Esophagus squamous epithelium (tissue), 5 donors: Measurements from ENCODE around the gene NRXN3. TPM values are rescaled to one million over a fixed set of nuclear protein-coding genes. Genes with fewer than 3 reads are reported as not detected.

ENCODE experiments used
- DNase-seq: peaks from one replicate; lab custom pipeline; 2025; lab: John Stamatoyannopoulos, UW
- H3K27ac ChIP-seq, 4 donors: fragments of 200-600 bp; sonication (generic); one replicate each; pipeline ENCODE4 v1.5.1; 2016 to 2019; ENCODE audit warnings: mild to moderate bottlenecking in 1 of 4
- H3K27me3 ChIP-seq, 4 donors: fragments of 200-600 bp; sonication (generic); 1 replicate in 3 of 4; 2 replicates in 1 of 4; pipeline versions ENCODE4 v1.5.1 to v1.6.0; 2017 to 2021; ENCODE audit warnings: antibody characterized with exemption in 1 of 4
- H3K36me3 ChIP-seq, 3 donors: fragments of 200-600 bp; sonication (generic); one replicate each; pipeline ENCODE4 v1.5.1; 2016 to 2019
- H3K4me1 ChIP-seq, 3 donors: fragments of 200-600 bp; sonication (generic); one replicate each; pipeline ENCODE4 v1.5.1; 2017 to 2019
- H3K4me3 ChIP-seq, 4 donors: fragments of 200-600 bp; sonication (generic); 1 replicate in 3 of 4; 2 replicates in 1 of 4; pipeline ENCODE4 v1.5.1; 2016 to 2019; ENCODE audit warnings: mild to moderate bottlenecking in 2 of 4, moderate library complexity in 1 of 4
- H3K9me3 ChIP-seq, 3 donors: fragments of 200-600 bp; sonication (generic); one replicate each; pipeline ENCODE4 v1.5.1; 2016 to 2019
- CTCF ChIP-seq, 6 experiments: fragments of 450-650 bp in 4 of 6; fragments of 200-600 bp in 2 of 6; sonication (generic) in 2 of 6; IDR thresholded peaks; one replicate each; pipeline ENCODE4 v1.5.1; 2016 to 2019; ENCODE audit warnings: antibody characterized with exemption in 6 of 6, mild to moderate bottlenecking in 4 of 6, moderate library complexity in 4 of 6
- POLR2A ChIP-seq, 4 donors: fragments of 450-650 bp; IDR thresholded peaks; one replicate each; pipeline ENCODE4 v1.6.1; 2017; ENCODE audit warnings: antibody characterized with exemption in 4 of 4, mild to moderate bottlenecking in 4 of 4, moderate library complexity in 3 of 4
- WGBS, 2 donors: methylation state at CpG; one replicate each; pipeline ENCODE4 v1.1.5; 2018; 5-methylcytosine and 5-hydroxymethylcytosine counted together
- intact Hi-C: fragments of 100-400 bp; cut with DNase I; formaldehyde crosslinking; loops from one replicate; pipeline ENCODE4 v1.15.0; 2022
- total RNA-seq, 4 donors: library from RNA; depleted of rRNA; stranded (reverse); fragments of >200 nt; gene quantifications; one replicate each; pipeline ENCODE4 v1.1.0, GENCODE V29; 2016
- donor health status: DM: yes; HTN: yes; CAD: no.

Gene NRXN3
- total RNA-seq, 4 donors from 2014 or later, result 0.30 to 15.8 (median 1.5) TPM

GRCh38 chr14:79093531-79093930 is 923.4 kb downstream of the NRXN3 start:
- Histone ChIP-seq H3K4me3 (no peak overlapping the region), H3K27ac (no peak overlapping the region), H3K27me3 (no peaks in the 10 kb centered on the region), H3K9me3 (no peaks in the 10 kb centered on the region), H3K4me1 (no peaks in the 10 kb centered on the region), H3K36me3 (no peaks in the 10 kb centered on the region)
- intact Hi-C loops, result no loop called here
- WGBS, 2 donors, result 84 to 90% methylated on average over 5 of the region's 5 CpGs
- TF ChIP-seq POLR2A (IDR thresholded peaks at IDR 0.05), result no peak
- TF ChIP-seq CTCF (IDR thresholded peaks at IDR 0.05), result no peak
- no peak for DNase-seq

GRCh38 chr14:79094951-79095350 is 924.8 kb downstream of the NRXN3 start:
- intact Hi-C loops, result no loop called here
- DNase-seq, result no peak
- H3K36me3 ChIP-seq, result no peaks in the 10 kb centered on the region
- H3K4me3 ChIP-seq, result no peak overlapping the region
- no peaks in the 10 kb centered on the region for H3K27me3 ChIP-seq
- H3K9me3 ChIP-seq, result no peaks in the 10 kb centered on the region
- 93 to 94% methylated on average over 2 of the region's 2 CpGs for WGBS, 2 donors
- no peaks in the 10 kb centered on the region for H3K4me1 ChIP-seq
- H3K27ac ChIP-seq, result no peak overlapping the region
- TF ChIP-seq POLR2A (IDR thresholded peaks at IDR 0.05) (no peak), CTCF (IDR thresholded peaks at IDR 0.05) (no peak)

GRCh38 chr14:79096811-79097210 is 926.6 kb downstream of the NRXN3 start:
- TF ChIP-seq POLR2A (IDR thresholded peaks at IDR 0.05), result no peak
- no peak for TF ChIP-seq CTCF (IDR thresholded peaks at IDR 0.05)
- Histone ChIP-seq H3K27ac (no peak overlapping the region), H3K36me3 (no peaks in the 10 kb centered on the region), H3K4me1 (no peaks in the 10 kb centered on the region), H3K27me3 (no peaks in the 10 kb centered on the region), H3K4me3 (no peak overlapping the region), H3K9me3 (no peaks in the 10 kb centered on the region)
- DNase-seq, result no peak
- intact Hi-C loops, result no loop called here
- 80 to 87% methylated on average over 1 of the region's 1 CpG for WGBS, 2 donors

- intact Hi-C loops, result no loop called here
- H3K27ac ChIP-seq, result no peak overlapping the region
- DNase-seq, result no peak
- TF ChIP-seq POLR2A (IDR thresholded peaks at IDR 0.05) (no peak), CTCF (IDR thresholded peaks at IDR 0.05) (no peak)
- no peak overlapping the region for H3K4me3 ChIP-seq
- WGBS, 2 donors, result 53 to 57% methylated on average over 3 of the region's 3 CpGs
- H3K27me3 ChIP-seq, result no peaks in the 10 kb centered on the region
- H3K36me3 ChIP-seq, result no peaks in the 10 kb centered on the region
- no peaks in the 10 kb centered on the region for H3K4me1 ChIP-seq
- H3K9me3 ChIP-seq, result no peaks in the 10 kb centered on the region
Observed at GRCh38 chr14:79098324-79098723, 928.2 kb downstream of the NRXN3 start.

GRCh38 chr14:79100578-79100977 is 930.4 kb downstream of the NRXN3 start:
- Histone ChIP-seq H3K4me3 (no peak overlapping the region), H3K36me3 (no peaks in the 10 kb centered on the region), H3K9me3 (no peaks in the 10 kb centered on the region), H3K4me1 (no peaks in the 10 kb centered on the region), H3K27me3 (no peaks in the 10 kb centered on the region), H3K27ac (no peak overlapping the region)
- no peak for DNase-seq
- WGBS, 2 donors, result 86 to 100% methylated on average over 1 of the region's 1 CpG
- intact Hi-C loops, result no loop called here
- TF ChIP-seq CTCF (IDR thresholded peaks at IDR 0.05) (no peak), POLR2A (IDR thresholded peaks at IDR 0.05) (no peak)
